NCI-H82 treated with DMSO at 0.1 percent for 48 hours (cell line): ENCODE measurements around the gene EGFL7.
"Not testable (repeated sequence)": the region's sequence is repeated elsewhere in the genome, so short reads cannot be mapped to it uniquely, and the experiment has no call there.

Source experiments
- DNase-seq: peaks from one replicate; lab custom pipeline; 2025; ENCODE audit not compliant: unreplicated experiment; lab: John Stamatoyannopoulos, UW

EGFL7 gene

GRCh38 chr9:136695955-136696354 is 33.2 kb downstream of the EGFL7 start:
- no peak for DNase-seq

GRCh38 chr9:136696502-136696901 is 33.8 kb downstream of the EGFL7 start:
- no peak for DNase-seq

GRCh38 chr9:136697146-136697820 is 34.6 kb downstream of the EGFL7 start:
- no peak for DNase-seq

- DNase-seq = no peak
These were observed 35.3 kb downstream of the EGFL7 start for GRCh38 chr9:136697821-136698526.

GRCh38 chr9:136698635-136699246 is 36.0 kb downstream of the EGFL7 start:
- no peak for DNase-seq

- DNase-seq = no peak
These were observed 37.6 kb downstream of the EGFL7 start for GRCh38 chr9:136700304-136700703.

- DNase-seq = no peak
These were observed 38.4 kb downstream of the EGFL7 start for GRCh38 chr9:136700959-136701667.

GRCh38 chr9:136701668-136702053 is 38.9 kb downstream of the EGFL7 start:
- DNase-seq = no peak

- no peak for DNase-seq
These were observed 40.7 kb downstream of the EGFL7 start for GRCh38 chr9:136703276-136703860.

- DNase-seq = not testable (repeated sequence)
These were observed 42.0 kb downstream of the EGFL7 start for GRCh38 chr9:136704741-136705140.

GRCh38 chr9:136705564-136705963 is 42.8 kb downstream of the EGFL7 start:
- no peak for DNase-seq

- DNase-seq = no peak
These were observed 44.3 kb downstream of the EGFL7 start for GRCh38 chr9:136707011-136707410.

- no peak for DNase-seq
These were observed 45.3 kb downstream of the EGFL7 start for GRCh38 chr9:136707849-136708517.

GRCh38 chr9:136709454-136710109 is 46.9 kb downstream of the EGFL7 start:
- no peak for DNase-seq

GRCh38 chr9:136710543-136710942 is 47.8 kb downstream of the EGFL7 start:
- no peak for DNase-seq

GRCh38 chr9:136711219-136711648 is 48.5 kb downstream of the EGFL7 start:
- not testable (repeated sequence) for DNase-seq

GRCh38 chr9:136711751-136712689 is 49.3 kb downstream of the EGFL7 start, which contains the start of gene DIPK1B:
TSS of gene DIPK1B (plus strand) at chr9:136712572. CDS start at chr9:136712666, 94 bp downstream.
- no peak for DNase-seq

- no peak for DNase-seq
These were observed 50.2 kb downstream of the EGFL7 start for GRCh38 chr9:136712690-136713544.
